Heart left ventricle (tissue), 16 donors: ENCODE results near the gene AKTIP. TPM values are rescaled to one million over a fixed set of nuclear protein-coding genes. Genes with fewer than 3 reads are reported as not detected.

Experiments used
- ATAC-seq, 4 donors: fragments of 200-7000 bp; cut with Tn5 transposase; one replicate each; pipeline ENCODE4 v1.9.1; 2020 to 2022; ENCODE audit warnings: moderate library complexity in 4 of 4, mild to moderate bottlenecking in 3 of 4, moderate number of reproducible peaks in 1 of 4
- DNase-seq, 5 donors: peaks; one replicate each; pipeline ENCODE4 v3.0.0-alpha.2; 2020
- H3K27ac ChIP-seq, 12 donors: fragments of 200-600 bp; sonication (generic) in 4 of 12; one replicate each; pipeline versions ENCODE4 v1.5.0 to v1.8.0; 2016 to 2022; ENCODE audit warnings: mild to moderate bottlenecking in 2 of 12
- H3K27me3 ChIP-seq, 9 donors: fragments of 200-600 bp; sonication (generic) in 2 of 9; one replicate each; pipeline versions ENCODE4 v1.5.1 to v1.8.0; 2016 to 2022; ENCODE audit warnings: mild to moderate bottlenecking in 3 of 9
- H3K36me3 ChIP-seq, 9 donors: fragments of 200-600 bp; sonication (generic) in 2 of 9; one replicate each; pipeline versions ENCODE4 v1.5.0 to v1.8.0; 2018 to 2022; ENCODE audit warnings: mild to moderate bottlenecking in 2 of 9
- H3K4me1 ChIP-seq, 12 donors: fragments of 200-600 bp; sonication (generic) in 4 of 12; one replicate each; pipeline versions ENCODE4 v1.5.0 to v1.8.0; 2016 to 2022; ENCODE audit warnings: mild to moderate bottlenecking in 3 of 12
- H3K4me3 ChIP-seq, 12 donors: fragments of 200-600 bp; sonication (generic) in 4 of 12; one replicate each; pipeline versions ENCODE4 v1.5.0 to v1.8.0; 2017 to 2022; ENCODE audit warnings: mild to moderate bottlenecking in 9 of 12, moderate library complexity in 4 of 12
- H3K9me3 ChIP-seq, 12 donors: fragments of 200-600 bp; sonication (generic) in 4 of 12; one replicate each; pipeline versions ENCODE4 v1.5.0 to v1.8.0; 2016 to 2022; ENCODE audit warnings: mild to moderate bottlenecking in 1 of 12
- CTCF ChIP-seq, 12 donors: fragments of 200-600 bp; sonication (generic) in 4 of 12; IDR thresholded peaks; one replicate each; pipeline versions ENCODE4 v1.5.0 to v1.8.0; 2018 to 2022; ENCODE audit warnings: antibody characterized with exemption in 12 of 12, mild to moderate bottlenecking in 5 of 12
- POLR2A ChIP-seq, 2 donors: fragments of 450-650 bp; IDR thresholded peaks; one replicate each; pipeline ENCODE4 v1.6.1; 2017; ENCODE audit warnings: antibody characterized with exemption in 2 of 2, mild to moderate bottlenecking in 2 of 2, moderate library complexity in 2 of 2
- WGBS, 4 donors: extraction: QIAGEN DNeasy Blood & Tissue Kit in 2 of 4; methylation state at CpG; one replicate each; pipeline versions ENCODE4 v1.1.5 to v1.1.7; 2013 to 2018; 5-methylcytosine and 5-hydroxymethylcytosine counted together
- intact Hi-C, 10 donors: fragments of 100-400 bp; cut with DNase I; formaldehyde crosslinking; loops; one replicate each; pipeline versions ENCODE4 v1.11.1 to v1.14.2; 2022
- polyA plus RNA-seq, 2 donors: library from polyadenylated mRNA; stranded (reverse); fragments of 200-250 nt; gene quantifications; one replicate each; pipeline ENCODE4 v1.2.3, GENCODE V29; 2013
- total RNA-seq, 9 donors: library from RNA; depleted of rRNA in 2 of 9; stranded (reverse); fragments of >200 nt in 2 of 9; fragmentation: NEBNext Ultra II Directional in 3 of 9; extraction: Animal tissue kit (Norgen Biotek cat#: 25700) in 3 of 9; gene quantifications; one replicate each; pipeline versions ENCODE4 v1.1.0 to v1.2.4, GENCODE V29; 2016 to 2023
- donor health status: ischemic (EF 13 %, LVEDD 7.1; RV severe dilation, severe dysfunction).
- donor health status: healthy with polysubstance abuse.
- donor health status: DM: no; HTN: yes; CAD: no.
- donor health status: DM: no; HTN: no; CAD: no.
- donor health status: ischemic (EF 25% LVEDD 6.9; RV normal size, moderate dysfunction).
- donor health status: ischemic (EF 25% LVEDD 5.7; RV mildly dilated, moderate dysfunction).
- donor health status: healthy.
- donor health status: DM: yes; HTN: yes; CAD: no.
- donor health status: ischemic (EF 35%, LVEDD 5.7; RV mildly dilated, moderate dysfunction).
- donor health status: nonischemic (EF 11% LVEDD 7.7; RV severe dilation, severe dysfunction).
- donor health status: DM: yes; HTN: yes; CAD: no.
- donor health status: PGD.
- donor health status: ischemic (EF 29% LVEDD 5.4; RV normal size, mild dysfunction).
- donor health status: nonischemic (EF 23%, LVEDD 6.1; RV moderate dilation, normal function).

AKTIP gene
- total and polyA plus RNA-seq, 11 donors = 33.6 to 108 (median 81.8) TPM

GRCh38 chr16:53537626-53538025, 34.6 kb upstream of the AKTIP start:
- Histone ChIP-seq H3K36me3 (no peaks in the 10 kb centered on the region), H3K4me3 (no peak overlapping the region), H3K27ac (no peak overlapping the region), H3K4me1 (no peaks in the 10 kb centered on the region), H3K9me3 (no peaks in the 10 kb centered on the region), H3K27me3 (peaks cover 0 to 13% (median 0%) of the 10 kb centered on the region in 9 donors)
- ATAC-seq = no peak
- no peak for TF ChIP-seq POLR2A (IDR thresholded peaks at IDR 0.05)
- TF ChIP-seq CTCF (IDR thresholded peaks at IDR 0.05) = no peak
- WGBS, 4 donors = 91 to 96% (median 94%) methylated on average over 5 of the region's 5 CpGs
- intact Hi-C loops = no loop called here
- DNase-seq = no peak

- no peak for DNase-seq
- no peaks in the 10 kb centered on the region for H3K36me3 ChIP-seq
- WGBS, 4 donors = 82 to 87% (median 85%) methylated on average over 2 of the region's 2 CpGs
- TF ChIP-seq POLR2A (IDR thresholded peaks at IDR 0.05) (no peak), CTCF (IDR thresholded peaks at IDR 0.05) (no peak)
- H3K4me3 ChIP-seq = no peak overlapping the region
- no peak overlapping the region for H3K27ac ChIP-seq
- no peaks in the 10 kb centered on the region for H3K4me1 ChIP-seq
- ATAC-seq = no peak
- H3K9me3 ChIP-seq = peaks cover 0 to 8% (median 0%) of the 10 kb centered on the region in 12 donors
- intact Hi-C loops = no loop called here
- no peaks in the 10 kb centered on the region for H3K27me3 ChIP-seq
Measured at GRCh38 chr16:53534206-53534605, 31.2 kb upstream of the AKTIP start.

GRCh38 chr16:53530741-53531140, 27.7 kb upstream of the AKTIP start:
- Histone ChIP-seq H3K27me3 (no peaks in the 10 kb centered on the region), H3K4me1 (no peaks in the 10 kb centered on the region), H3K9me3 (peaks cover 0 to 8% (median 0%) of the 10 kb centered on the region in 12 donors), H3K27ac (no peak overlapping the region), H3K4me3 (no peak overlapping the region), H3K36me3 (no peaks in the 10 kb centered on the region)
- ATAC-seq (no peak), DNase-seq (no peak)
- intact Hi-C loops = no loop called here
- 40 to 78% (median 73%) methylated on average over 1 of the region's 1 CpG for WGBS, 4 donors
- TF ChIP-seq CTCF (IDR thresholded peaks at IDR 0.05) (no peak), POLR2A (IDR thresholded peaks at IDR 0.05) (no peak)

GRCh38 chr16:53530046-53530445, 27.0 kb upstream of the AKTIP start:
- no peak for TF ChIP-seq CTCF (IDR thresholded peaks at IDR 0.05)
- TF ChIP-seq POLR2A (IDR thresholded peaks at IDR 0.05) = no peak
- Histone ChIP-seq H3K36me3 (no peaks in the 10 kb centered on the region), H3K9me3 (peaks cover 0 to 8% (median 0%) of the 10 kb centered on the region in 12 donors), H3K4me3 (no peak overlapping the region), H3K4me1 (no peaks in the 10 kb centered on the region), H3K27me3 (no peaks in the 10 kb centered on the region), H3K27ac (no peak overlapping the region)
- 73 to 87% (median 85%) methylated on average over 10 of the region's 10 CpGs for WGBS, 4 donors
- ATAC-seq (no peak), DNase-seq (no peak)
- intact Hi-C loops = no loop called here
